CD4-positive, alpha-beta T cell treated with Interferon gamma for 1 hour (primary cell): ENCODE results near the gene MARCHF4.

Experiments
- DNase-seq: peaks from one replicate; pipeline ENCODE4 v3.0.0-alpha.2; 2020

Gene MARCHF4

DNA sequence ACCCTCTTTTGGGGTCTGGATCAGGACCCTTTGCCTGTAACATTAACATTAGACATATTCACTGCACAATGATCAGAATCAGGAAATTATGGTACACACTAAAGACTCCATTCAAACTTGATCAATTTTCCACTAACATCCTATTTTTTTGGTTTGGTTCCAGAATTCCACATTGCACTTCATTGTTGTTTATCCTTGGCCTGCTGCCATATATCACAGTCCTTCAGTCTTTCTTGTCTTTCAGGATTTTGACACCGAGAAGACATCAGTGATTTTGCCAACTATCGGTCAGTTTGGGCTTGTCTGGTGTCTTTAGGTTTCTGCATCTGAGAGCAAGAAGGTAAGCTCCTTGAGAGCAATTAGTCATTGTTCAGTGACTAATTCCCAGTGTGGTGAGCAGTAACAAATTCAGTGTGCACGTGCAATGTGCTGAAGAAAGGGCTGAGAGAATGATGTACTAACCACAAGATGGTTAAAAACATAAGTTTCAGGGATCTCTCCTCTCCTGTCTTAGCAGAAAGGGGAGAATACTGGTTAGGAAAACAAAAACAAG lies 23.5 kb downstream of the MARCHF4 start:
- DNase-seq, result no peak

- DNase-seq, result no peak
Observed at GRCh38 chr2:216346781-216347180, 25.5 kb downstream of the MARCHF4 start.

DNA sequence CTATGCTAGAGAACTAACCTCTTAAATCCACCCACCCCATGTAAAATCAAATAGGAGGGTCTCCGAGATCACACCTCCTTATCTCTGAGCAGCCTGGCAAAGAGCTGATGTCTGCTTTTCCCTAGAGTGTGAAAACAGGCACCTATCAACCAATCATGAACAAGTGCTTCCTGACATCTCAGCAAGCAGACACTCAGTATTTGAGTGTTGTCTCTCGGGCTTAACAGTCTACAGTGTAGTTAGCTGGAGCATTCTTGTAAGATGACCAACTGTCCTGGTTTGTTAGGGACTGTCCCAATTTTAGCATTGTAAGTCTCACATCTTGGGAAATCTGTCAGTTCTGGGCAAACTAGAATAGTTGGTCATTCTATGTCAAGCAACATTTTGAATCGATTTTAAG lies 26.4 kb downstream of the MARCHF4 start:
- DNase-seq, result no peak

DNA sequence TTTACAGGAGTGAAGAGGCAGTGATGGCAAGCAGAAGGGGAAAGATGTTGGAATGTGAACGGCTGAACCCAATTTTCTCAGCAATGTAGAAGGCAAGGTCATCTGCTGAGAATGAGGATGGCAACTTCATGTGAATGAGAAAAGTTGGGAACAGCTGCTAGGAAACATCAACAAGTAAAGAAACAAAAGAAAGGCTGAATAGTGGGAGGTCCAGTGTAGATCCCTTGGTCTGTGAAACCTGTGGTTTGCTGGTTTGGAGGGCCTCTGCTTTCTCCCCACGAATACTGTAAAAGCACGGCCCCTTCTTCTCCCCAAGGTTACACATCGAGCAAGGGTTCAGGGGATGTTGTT lies 27.4 kb downstream of the MARCHF4 start:
- no peak for DNase-seq

DNA sequence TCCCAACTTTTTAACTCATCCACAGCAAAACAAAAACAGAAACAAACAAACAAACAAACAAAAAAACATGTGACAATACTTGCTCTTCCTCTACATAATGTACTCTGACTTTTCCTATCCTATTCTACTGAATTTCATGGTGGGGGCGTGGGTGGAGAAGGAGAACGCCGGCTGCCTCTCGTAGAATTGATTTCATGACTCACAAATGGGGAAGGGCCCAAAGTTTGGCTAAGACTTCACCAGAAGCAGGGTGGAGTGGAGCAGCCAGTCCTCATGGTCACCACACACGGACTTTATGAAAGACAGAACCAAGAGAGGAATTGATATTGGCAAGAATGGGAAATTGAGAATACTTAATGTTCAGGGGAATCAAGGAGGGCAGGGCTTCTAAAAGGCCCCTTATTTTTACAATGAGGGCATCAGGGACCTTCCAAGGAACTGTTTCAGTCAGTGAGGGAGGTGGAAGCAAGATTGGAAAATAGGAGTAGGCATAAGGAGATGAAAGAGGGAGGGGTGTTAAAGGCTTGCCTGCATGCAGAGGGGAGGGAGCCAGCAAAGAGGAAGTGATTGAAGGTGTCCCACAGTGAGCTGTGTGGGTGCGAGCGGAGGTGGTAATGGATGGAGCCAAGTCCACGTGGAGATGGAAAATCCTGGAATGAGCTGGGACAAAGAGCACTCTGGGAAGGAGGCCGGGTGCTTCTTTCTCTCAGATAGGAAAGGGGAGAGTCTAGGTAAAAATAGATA lies 27.9 kb downstream of the MARCHF4 start:
- no peak for DNase-seq

DNA sequence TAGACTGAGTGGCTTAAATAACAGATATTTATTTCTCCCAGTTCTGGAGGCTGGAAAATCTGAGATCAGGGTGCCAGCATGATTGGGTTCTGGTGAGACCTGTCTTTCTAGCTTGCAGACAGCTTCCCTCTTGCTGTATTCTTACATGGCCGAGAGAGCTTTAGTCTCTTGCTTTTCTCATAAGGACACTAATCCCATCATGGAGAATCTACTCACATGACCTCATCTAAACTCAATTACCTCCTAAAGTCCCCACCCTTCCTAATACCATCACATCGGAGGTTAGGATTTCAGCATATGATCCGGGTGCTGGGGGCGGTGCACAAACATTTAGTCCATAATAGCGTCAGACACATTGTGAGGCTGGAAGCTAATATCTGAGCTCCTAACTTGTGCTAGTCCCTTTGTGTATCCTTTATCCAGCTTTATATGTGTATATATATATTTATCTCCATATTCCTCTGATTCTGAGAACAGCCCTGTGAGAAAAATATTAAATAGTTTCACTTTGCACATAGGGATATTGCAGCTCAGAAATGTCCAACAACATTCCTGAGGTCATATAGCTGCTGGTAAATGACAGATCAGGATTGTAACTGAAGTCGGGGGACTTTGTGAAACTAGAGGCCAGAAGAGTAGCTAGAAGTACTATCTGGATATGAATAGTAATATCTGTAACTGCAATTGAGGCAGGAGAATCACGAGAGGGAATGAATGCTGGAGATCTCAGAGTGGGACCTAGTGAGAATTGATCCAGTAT lies 28.9 kb downstream of the MARCHF4 start:
- DNase-seq, result no peak

- no peak for DNase-seq
Observed at GRCh38 chr2:216341121-216341520, 31.2 kb downstream of the MARCHF4 start.

GRCh38 chr2:216340280-216340631 lies 32.0 kb downstream of the MARCHF4 start:
- DNase-seq, result no peak

- DNase-seq, result no peak
Observed at GRCh38 chr2:216339456-216340279, 32.6 kb downstream of the MARCHF4 start.

GRCh38 chr2:216335252-216335651 lies 37.0 kb downstream of the MARCHF4 start:
- no peak for DNase-seq

DNA sequence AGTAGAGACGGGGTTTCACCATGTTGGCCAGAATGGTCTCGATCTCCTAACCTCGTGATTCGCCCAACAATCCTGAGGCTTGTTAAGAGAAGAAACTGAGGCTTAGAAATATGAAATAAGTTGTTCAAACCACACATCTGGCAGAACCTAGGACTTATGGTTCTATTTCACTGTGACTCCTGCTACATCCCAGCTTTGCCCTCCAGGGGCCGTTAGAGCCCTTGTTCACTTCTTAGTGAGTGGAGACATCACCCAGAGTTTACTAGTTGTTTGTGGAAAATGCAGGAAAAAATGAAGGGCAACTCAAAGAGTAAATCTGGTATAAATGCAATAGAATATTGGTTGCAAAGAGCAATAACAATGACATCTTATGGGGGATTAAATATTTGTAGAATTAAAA lies 43.9 kb downstream of the MARCHF4 start:
- no peak for DNase-seq

DNA sequence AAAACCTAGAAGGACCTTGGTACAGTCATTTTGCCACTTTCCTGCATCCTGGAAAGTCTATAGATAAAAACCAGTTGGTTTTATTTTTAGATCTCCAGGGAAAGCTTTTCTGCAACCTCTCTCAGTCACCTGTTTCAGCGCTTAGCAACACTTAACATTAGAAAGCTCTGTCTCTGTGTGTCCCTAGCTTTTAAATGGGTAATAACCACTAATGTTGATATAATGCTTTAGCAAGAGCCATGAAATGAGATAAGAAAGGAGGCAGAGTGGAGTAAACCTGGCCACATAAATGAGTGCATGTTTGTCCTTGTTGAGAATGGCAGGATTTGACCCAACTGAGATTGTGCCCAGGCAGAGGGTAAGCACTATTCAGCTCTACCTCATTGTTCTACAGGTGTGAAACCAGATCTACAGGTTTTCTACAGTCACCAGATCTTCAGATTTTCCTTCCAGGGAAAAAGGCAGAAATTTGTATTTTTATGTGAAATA lies 44.8 kb downstream of the MARCHF4 start:
- DNase-seq, result no peak
